Ishikawa (cell line): ENCODE data around the gene RADIL.

Experiments used
- CEBPB ChIP-seq: IDR thresholded peaks from 2 replicates; pipeline ENCODE4 v1.6.1; 2012
- CREB1 ChIP-seq: IDR thresholded peaks from 2 replicates; pipeline ENCODE4 v1.6.1; 2012; ENCODE audit warnings: low read depth
- EGR1 ChIP-seq: IDR thresholded peaks from 2 replicates; pipeline ENCODE4 v1.6.1; 2012
- EP300 ChIP-seq: IDR thresholded peaks from 2 replicates; pipeline ENCODE4 v1.6.1; 2012; ENCODE audit warnings: borderline replicate concordance
- FOXM1 ChIP-seq: IDR thresholded peaks from 2 replicates; pipeline ENCODE4 v1.6.1; 2012; ENCODE audit warnings: low read depth, borderline replicate concordance
- NFIC ChIP-seq: IDR thresholded peaks from 2 replicates; pipeline ENCODE4 v1.6.1; 2012
- RAD21 ChIP-seq: IDR thresholded peaks from 2 replicates; pipeline ENCODE4 v1.6.1; 2012; ENCODE audit warnings: low read depth
- TAF1 ChIP-seq: IDR thresholded peaks from 2 replicates; pipeline ENCODE4 v1.6.1; 2012; ENCODE audit warnings: low read depth, mild to moderate bottlenecking
- TCF12 ChIP-seq: IDR thresholded peaks from 2 replicates; pipeline ENCODE4 v1.6.1; 2012; ENCODE audit warnings: low read depth
- TEAD4 ChIP-seq: IDR thresholded peaks from 2 replicates; pipeline ENCODE4 v1.6.1; 2012
- YY1 ChIP-seq: IDR thresholded peaks from 2 replicates; pipeline ENCODE4 v1.6.1; 2012; ENCODE audit warnings: low read depth
- ZBTB7A ChIP-seq: IDR thresholded peaks from 2 replicates; pipeline ENCODE4 v1.6.1; 2012; ENCODE audit warnings: low read depth
- TF ChIP-seq, protein P1 (sequence below): IDR thresholded peaks from 2 replicates; pipeline ENCODE4 v1.6.1; 2012
- TF ChIP-seq, protein P2 (sequence below): IDR thresholded peaks from 2 replicates; pipeline ENCODE4 v1.6.1; 2012
- TF ChIP-seq, protein P3 (sequence below): IDR thresholded peaks from 2 replicates; pipeline ENCODE4 v1.6.1; 2012; ENCODE audit warnings: low read depth, mild to moderate bottlenecking

The RADIL gene

DNA sequence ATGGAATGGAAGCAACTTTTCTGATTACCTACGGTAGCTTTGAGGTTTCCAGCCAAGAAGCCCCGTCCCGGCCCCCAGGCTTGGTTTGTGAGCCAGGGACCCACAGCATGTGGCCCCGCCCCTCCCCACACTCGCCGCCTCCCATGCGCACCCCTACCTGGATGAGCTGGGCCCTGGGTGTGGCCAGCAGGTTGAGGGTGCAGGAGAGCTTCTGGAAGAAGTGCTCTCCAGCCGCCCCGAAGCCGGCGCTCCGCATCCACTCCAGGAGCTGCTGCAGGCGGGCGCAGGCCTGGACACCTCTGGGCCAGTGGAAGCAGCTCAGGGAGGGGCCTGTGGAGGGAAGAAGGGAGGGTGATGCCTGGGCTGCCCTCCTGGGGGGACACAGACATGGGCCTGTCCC is 68.4 kb downstream of the RADIL start:
- no peak for TF ChIP-seq EP300
- TF ChIP-seq CEBPB: no peak
- TF ChIP-seq YY1: no peak
- no peak for TF ChIP-seq NFIC
- TF ChIP-seq, protein P1, sequence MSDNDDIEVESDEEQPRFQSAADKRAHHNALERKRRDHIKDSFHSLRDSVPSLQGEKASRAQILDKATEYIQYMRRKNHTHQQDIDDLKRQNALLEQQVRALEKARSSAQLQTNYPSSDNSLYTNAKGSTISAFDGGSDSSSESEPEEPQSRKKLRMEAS: no peak
- TF ChIP-seq, protein P2, sequence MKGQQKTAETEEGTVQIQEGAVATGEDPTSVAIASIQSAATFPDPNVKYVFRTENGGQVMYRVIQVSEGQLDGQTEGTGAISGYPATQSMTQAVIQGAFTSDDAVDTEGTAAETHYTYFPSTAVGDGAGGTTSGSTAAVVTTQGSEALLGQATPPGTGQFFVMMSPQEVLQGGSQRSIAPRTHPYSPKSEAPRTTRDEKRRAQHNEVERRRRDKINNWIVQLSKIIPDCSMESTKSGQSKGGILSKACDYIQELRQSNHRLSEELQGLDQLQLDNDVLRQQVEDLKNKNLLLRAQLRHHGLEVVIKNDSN: no peak
- TF ChIP-seq, protein P3, sequence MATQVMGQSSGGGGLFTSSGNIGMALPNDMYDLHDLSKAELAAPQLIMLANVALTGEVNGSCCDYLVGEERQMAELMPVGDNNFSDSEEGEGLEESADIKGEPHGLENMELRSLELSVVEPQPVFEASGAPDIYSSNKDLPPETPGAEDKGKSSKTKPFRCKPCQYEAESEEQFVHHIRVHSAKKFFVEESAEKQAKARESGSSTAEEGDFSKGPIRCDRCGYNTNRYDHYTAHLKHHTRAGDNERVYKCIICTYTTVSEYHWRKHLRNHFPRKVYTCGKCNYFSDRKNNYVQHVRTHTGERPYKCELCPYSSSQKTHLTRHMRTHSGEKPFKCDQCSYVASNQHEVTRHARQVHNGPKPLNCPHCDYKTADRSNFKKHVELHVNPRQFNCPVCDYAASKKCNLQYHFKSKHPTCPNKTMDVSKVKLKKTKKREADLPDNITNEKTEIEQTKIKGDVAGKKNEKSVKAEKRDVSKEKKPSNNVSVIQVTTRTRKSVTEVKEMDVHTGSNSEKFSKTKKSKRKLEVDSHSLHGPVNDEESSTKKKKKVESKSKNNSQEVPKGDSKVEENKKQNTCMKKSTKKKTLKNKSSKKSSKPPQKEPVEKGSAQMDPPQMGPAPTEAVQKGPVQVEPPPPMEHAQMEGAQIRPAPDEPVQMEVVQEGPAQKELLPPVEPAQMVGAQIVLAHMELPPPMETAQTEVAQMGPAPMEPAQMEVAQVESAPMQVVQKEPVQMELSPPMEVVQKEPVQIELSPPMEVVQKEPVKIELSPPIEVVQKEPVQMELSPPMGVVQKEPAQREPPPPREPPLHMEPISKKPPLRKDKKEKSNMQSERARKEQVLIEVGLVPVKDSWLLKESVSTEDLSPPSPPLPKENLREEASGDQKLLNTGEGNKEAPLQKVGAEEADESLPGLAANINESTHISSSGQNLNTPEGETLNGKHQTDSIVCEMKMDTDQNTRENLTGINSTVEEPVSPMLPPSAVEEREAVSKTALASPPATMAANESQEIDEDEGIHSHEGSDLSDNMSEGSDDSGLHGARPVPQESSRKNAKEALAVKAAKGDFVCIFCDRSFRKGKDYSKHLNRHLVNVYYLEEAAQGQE: no peak
- TF ChIP-seq TCF12: no peak
- TF ChIP-seq FOXM1: no peak
- no peak for TF ChIP-seq ZBTB7A

DNA sequence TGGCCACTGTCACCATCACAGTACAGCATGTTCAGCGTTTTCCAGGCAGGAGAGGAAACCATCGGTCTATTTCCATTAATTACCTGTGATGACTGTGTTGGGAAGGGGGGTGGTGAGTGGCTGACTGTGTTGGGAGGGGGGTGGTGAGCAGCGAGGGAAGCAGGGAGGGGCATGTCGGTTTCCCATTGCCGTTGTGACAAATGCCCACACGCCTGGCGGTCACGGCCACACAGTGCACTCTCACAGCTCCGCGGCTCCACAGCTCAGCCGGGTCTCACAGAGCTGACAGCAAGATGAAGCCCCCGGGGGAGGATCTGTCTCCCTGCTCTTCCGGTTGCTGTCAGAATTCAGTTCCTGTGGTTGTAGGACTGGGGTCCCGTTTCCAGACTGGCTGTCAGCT is 69.1 kb downstream of the RADIL start:
- TF ChIP-seq CREB1: no peak
- TF ChIP-seq NFIC: no peak

DNA sequence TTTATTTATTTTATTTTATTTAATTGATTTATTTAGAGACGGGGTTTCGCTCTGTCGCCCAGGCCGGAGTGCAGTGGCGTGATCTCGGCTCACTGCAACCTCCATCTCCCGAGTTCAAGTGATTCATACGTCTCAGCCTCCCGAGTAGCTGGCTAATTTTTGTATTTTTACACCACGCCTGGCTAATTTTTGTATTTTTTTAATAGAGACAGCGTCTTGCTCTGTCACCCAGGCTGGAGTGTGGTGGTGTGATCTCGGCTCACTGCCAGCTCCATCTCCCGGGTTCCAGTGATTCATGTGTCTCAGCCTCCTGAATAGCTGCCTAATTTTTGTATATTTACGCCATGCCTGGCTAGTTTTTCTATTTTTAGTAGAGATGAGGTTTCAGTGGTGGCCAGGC is 73.8 kb downstream of the RADIL start:
- TF ChIP-seq, protein P2: no peak
- no peak for TF ChIP-seq ZBTB7A
- TF ChIP-seq TCF12: no peak
- no peak for TF ChIP-seq NFIC
- TF ChIP-seq, protein P3: no peak
- TF ChIP-seq RAD21: no peak
- no peak for TF ChIP-seq EGR1
- TF ChIP-seq EP300: no peak
- no peak for TF ChIP-seq TAF1
- TF ChIP-seq, protein P1: no peak

DNA sequence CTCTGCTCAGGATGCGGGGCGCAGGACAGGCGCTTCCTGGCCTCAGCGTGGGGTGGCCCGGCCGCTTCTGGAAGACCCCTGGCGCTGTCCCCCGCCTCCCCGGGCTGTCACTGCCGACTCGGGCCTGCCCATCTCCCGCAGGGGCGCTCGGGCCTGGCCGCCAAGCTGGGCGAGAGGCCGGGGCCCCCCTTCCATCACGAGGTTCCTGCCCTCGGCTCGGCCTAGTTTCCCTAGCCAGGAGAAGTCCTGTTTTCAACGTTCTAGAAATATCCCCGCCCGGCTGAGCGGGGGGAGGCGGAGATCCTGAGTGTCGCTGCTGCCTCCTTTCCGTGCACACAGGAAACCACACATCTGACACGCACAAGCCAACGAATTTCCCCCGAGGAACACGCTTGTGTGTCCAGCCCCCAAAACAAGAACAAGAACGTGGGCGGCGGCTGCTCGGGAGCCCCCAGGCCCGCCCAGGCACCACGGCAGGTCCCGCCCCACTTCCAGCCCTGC is 74.4 kb downstream of the RADIL start:
- TF ChIP-seq CREB1 (no peak), EP300 (no peak), RAD21 (no peak), ZBTB7A (no peak), TEAD4 (no peak), CEBPB (no peak), EGR1 (no peak), TCF12 (no peak), NFIC (no peak)
- TF ChIP-seq, protein P2: no peak
- TF ChIP-seq, protein P1: no peak

DNA sequence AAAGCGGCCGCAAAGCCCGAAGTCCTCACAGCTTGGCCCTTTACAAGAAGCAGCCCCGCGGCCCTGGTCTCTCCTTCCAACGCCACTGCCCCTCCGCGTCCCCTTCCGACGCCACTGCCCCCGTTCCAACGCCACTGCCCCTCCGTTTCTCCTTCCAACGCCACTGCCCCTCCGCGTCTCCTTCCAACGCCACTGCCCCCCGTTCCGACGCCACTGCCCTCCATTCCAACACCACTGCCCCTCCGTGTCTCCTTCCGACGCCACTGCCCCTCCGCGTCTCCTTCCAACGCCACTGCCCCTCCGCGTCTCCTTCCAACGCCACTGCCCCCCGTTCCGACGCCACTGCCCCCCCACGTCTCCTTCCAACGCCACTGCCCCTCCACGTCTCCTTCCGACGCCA is 75.0 kb downstream of the RADIL start:
- TF ChIP-seq NFIC (no peak), TEAD4 (no peak), EGR1 (no peak), CREB1 (no peak), TCF12 (no peak), FOXM1 (no peak), TAF1 (no peak), RAD21 (no peak), EP300 (no peak), CEBPB (no peak)
- TF ChIP-seq, protein P3: no peak
- TF ChIP-seq, protein P2: no peak
- TF ChIP-seq, protein P1: no peak
